Keratinocyte (primary cell): ENCODE results near the gene SLC38A8. TPM values are rescaled to one million over a fixed set of nuclear protein-coding genes. Genes with fewer than 3 reads are reported as not detected.

Experiments
- DNase-seq: peaks from one replicate; pipeline ENCODE4 v3.0.0-alpha.2; 2011; ENCODE audit warnings: low read depth, missing footprints, low spot score
- FAIRE-seq: peaks from 2 replicates; lab custom pipeline; 2011; peaks lifted over from hg19 to GRCh38; lab: Jason Lieb, UNC
- H2AFZ ChIP-seq: 2 replicates; pipeline ENCODE4 v1.6.0; 2012; ENCODE audit warnings: low read length, control low read depth, inconsistent platforms; ENCODE audit not compliant: control insufficient read depth
- H3K27ac ChIP-seq: 2 replicates; pipeline ENCODE4 v1.5.1; 2011; ENCODE audit warnings: low read length; ENCODE audit not compliant: control insufficient read depth, insufficient read depth
- H3K27me3 ChIP-seq: 3 replicates; pipeline ENCODE4 v1.6.0; 2011; ENCODE audit warnings: low read length; ENCODE audit not compliant: control insufficient read depth, insufficient read depth; ENCODE audit errors: extremely low read depth
- H3K36me3 ChIP-seq, 2 experiments: 2 replicates in 1 of 2; 3 replicates in 1 of 2; pipeline ENCODE4 v1.5.1; 2011; ENCODE audit warnings: low read length in 2 of 2, mild to moderate bottlenecking in 1 of 2; ENCODE audit not compliant: control insufficient read depth in 2 of 2, insufficient read depth in 2 of 2; ENCODE audit errors: extremely low read depth in 1 of 2
- H3K4me1 ChIP-seq: 3 replicates; pipeline ENCODE4 v1.5.1; 2011; ENCODE audit warnings: low read length; ENCODE audit not compliant: control insufficient read depth, insufficient read depth; ENCODE audit errors: extremely low read depth
- H3K4me2 ChIP-seq: 3 replicates; pipeline ENCODE4 v1.6.0; 2011; ENCODE audit warnings: low read depth, low read length; ENCODE audit not compliant: control insufficient read depth, insufficient read depth; ENCODE audit errors: extremely low read depth
- H3K4me3 ChIP-seq, 3 experiments: fragments of 200-600 bp in 1 of 3; sonication (generic) in 1 of 3; 2 replicates in 2 of 3; 3 replicates in 1 of 3; pipeline ENCODE4 v1.5.1; 2011 to 2016; ENCODE audit warnings: low read length in 3 of 3, mild to moderate bottlenecking in 3 of 3, control low read depth in 2 of 3, inconsistent platforms in 1 of 3, low read depth in 1 of 3, mixed read lengths in 1 of 3, mixed run types in 1 of 3, moderate library complexity in 1 of 3; ENCODE audit not compliant: control insufficient read depth in 2 of 3, insufficient read depth in 2 of 3; ENCODE audit errors: extremely low read depth in 1 of 3
- H3K79me2 ChIP-seq: 2 replicates; pipeline ENCODE4 v1.6.0; 2012; ENCODE audit warnings: low read length; ENCODE audit not compliant: control insufficient read depth, insufficient read depth
- H3K9ac ChIP-seq: 3 replicates; pipeline ENCODE4 v1.6.0; 2011; ENCODE audit warnings: low read length; ENCODE audit not compliant: control insufficient read depth, insufficient read depth; ENCODE audit errors: extremely low read depth
- H3K9me1 ChIP-seq: 3 replicates; pipeline ENCODE4 v1.6.0; 2011; ENCODE audit warnings: low read length; ENCODE audit not compliant: control insufficient read depth, insufficient read depth; ENCODE audit errors: extremely low read depth
- H3K9me3 ChIP-seq: 2 replicates; pipeline ENCODE4 v1.5.1; 2012; ENCODE audit warnings: low read depth, low read length; ENCODE audit not compliant: control insufficient read depth
- H4K20me1 ChIP-seq: 3 replicates; pipeline ENCODE4 v1.6.0; 2011; ENCODE audit warnings: low read length; ENCODE audit not compliant: control insufficient read depth, insufficient read depth; ENCODE audit errors: extremely low read depth
- EZH2 ChIP-seq: IDR thresholded peaks from one replicate; pipeline ENCODE4 v1.6.1; 2012; ENCODE audit warnings: inconsistent platforms, mild to moderate bottlenecking, low read length, moderate library complexity
- dilution Hi-C: fragments of 300-500 bp; cut with MboI; formaldehyde crosslinking; loops from one replicate; pipeline ENCODE4 v1.7.0; 2020; ENCODE audit warnings: low sequenced_read_pairs; ENCODE audit not compliant: extremely low pct_ligation_motif_present
- polyA plus RNA-seq, 5 experiments: library from polyadenylated mRNA; depleted of rRNA in 3 of 5; stranded (reverse) in 3 of 5; stranded (forward) in 1 of 5; unstranded in 1 of 5; fragments of >200 nt; gene quantifications; 1 replicate in 1 of 5; 2 replicates in 3 of 5; 3 replicates in 1 of 5; pipeline versions ENCODE4 v1.2.1 to v1.2.3, GENCODE V29; 2011 to 2012; ENCODE audit warnings: missing spikeins in 2 of 5, low read depth in 1 of 5, low replicate concordance in 1 of 5
- TF ChIP-seq, protein P1 (sequence below), 3 experiments: IDR thresholded peaks in 1 of 3; conservative IDR thresholded peaks in 1 of 3; optimal IDR thresholded peaks in 1 of 3; 2 replicates in 2 of 3; 3 replicates in 1 of 3; pipeline versions ENCODE3 to v1.5.1; 2011; ENCODE audit warnings: low read length in 3 of 3, mild to moderate bottlenecking in 3 of 3, moderate library complexity in 2 of 3, control low read depth in 1 of 3, inconsistent platforms in 1 of 3; ENCODE audit not compliant: insufficient read depth in 2 of 3; ENCODE audit errors: extremely low read depth in 1 of 3

Gene SLC38A8
- polyA plus RNA-seq, 1 donor (not counting 4 experiments of a cell fraction or from before 2014, with no cell fraction given), result not detected

DNA sequence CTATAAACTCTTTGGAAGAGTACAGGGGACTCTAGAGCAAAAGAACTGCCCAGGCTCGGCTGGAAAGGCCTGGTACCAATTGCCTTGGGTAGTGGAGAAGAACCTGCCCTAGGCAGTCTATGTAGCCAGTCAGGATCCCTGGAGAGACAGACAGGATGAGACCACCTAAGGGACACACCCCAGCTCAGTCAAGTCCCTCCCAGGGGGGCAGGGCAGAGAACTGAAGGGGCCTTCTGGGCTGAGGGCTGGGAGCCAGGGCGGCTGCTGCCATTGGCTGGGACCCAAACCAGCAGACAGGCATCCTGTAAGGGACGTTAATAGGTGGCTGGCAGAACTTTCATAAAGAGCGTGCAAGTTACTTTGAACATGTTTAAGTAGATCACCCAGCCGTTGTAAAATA lies 12.8 kb upstream of the SLC38A8 start:
- FAIRE-seq (no peak), DNase-seq (no peak)
- no peak overlapping the region for H3K27ac ChIP-seq
- H3K9me3 ChIP-seq, result no peaks in the 10 kb centered on the region
- no peak overlapping the region for H3K4me3 ChIP-seq
- H3K27me3 ChIP-seq, result no peaks in the 10 kb centered on the region
- H3K79me2 ChIP-seq, result no peaks in the 10 kb centered on the region
- H3K36me3 ChIP-seq, result peaks cover 38 to 54% of the 10 kb centered on the region in 2 experiments
- no peak overlapping the region for H3K9ac ChIP-seq
- H3K4me1 ChIP-seq, result no peaks in the 10 kb centered on the region
- dilution Hi-C loops, result no loop called here
- TF ChIP-seq EZH2, result no peak
- TF ChIP-seq, protein P1, sequence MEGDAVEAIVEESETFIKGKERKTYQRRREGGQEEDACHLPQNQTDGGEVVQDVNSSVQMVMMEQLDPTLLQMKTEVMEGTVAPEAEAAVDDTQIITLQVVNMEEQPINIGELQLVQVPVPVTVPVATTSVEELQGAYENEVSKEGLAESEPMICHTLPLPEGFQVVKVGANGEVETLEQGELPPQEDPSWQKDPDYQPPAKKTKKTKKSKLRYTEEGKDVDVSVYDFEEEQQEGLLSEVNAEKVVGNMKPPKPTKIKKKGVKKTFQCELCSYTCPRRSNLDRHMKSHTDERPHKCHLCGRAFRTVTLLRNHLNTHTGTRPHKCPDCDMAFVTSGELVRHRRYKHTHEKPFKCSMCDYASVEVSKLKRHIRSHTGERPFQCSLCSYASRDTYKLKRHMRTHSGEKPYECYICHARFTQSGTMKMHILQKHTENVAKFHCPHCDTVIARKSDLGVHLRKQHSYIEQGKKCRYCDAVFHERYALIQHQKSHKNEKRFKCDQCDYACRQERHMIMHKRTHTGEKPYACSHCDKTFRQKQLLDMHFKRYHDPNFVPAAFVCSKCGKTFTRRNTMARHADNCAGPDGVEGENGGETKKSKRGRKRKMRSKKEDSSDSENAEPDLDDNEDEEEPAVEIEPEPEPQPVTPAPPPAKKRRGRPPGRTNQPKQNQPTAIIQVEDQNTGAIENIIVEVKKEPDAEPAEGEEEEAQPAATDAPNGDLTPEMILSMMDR (optimal IDR thresholded peaks at IDR 0.05 in 1 of 3, IDR thresholded peaks at IDR 0.05 in 1 of 3, conservative IDR thresholded peaks at IDR 0.05 in 1 of 3; ENCODE audit: extremely low read depth in 1 of 3, insufficient read depth in 2 of 3, low read length in 3 of 3), result no peak
- H4K20me1 ChIP-seq, result no peaks in the 10 kb centered on the region
- H2AFZ ChIP-seq, result no peak overlapping the region
- no peaks in the 10 kb centered on the region for H3K9me1 ChIP-seq
- no peak overlapping the region for H3K4me2 ChIP-seq

DNA sequence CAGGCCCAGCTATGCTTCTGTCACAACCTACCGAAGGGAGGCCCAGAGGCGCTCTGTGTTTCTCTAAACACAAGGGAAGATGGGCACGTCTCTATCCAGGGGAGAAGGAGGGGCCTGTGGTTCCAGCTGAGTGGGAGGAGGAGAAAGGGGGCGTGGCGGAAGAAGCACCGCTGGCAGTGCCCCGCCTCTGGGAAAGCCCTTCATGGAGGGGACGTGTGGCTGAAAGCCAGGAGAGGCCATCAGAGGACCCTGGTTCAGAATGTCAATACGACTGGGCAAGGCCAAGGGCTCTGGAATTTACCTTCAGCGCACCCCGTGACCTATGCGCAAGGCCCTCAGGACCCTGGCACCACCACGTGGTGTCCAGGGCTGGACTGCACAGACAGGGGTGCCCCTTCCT lies 12.3 kb upstream of the SLC38A8 start:
- H3K4me3 ChIP-seq, result no peak overlapping the region
- H3K4me1 ChIP-seq, result no peaks in the 10 kb centered on the region
- dilution Hi-C loops, result no loop called here
- no peaks in the 10 kb centered on the region for H3K79me2 ChIP-seq
- H3K9me1 ChIP-seq, result no peaks in the 10 kb centered on the region
- no peaks in the 10 kb centered on the region for H4K20me1 ChIP-seq
- peaks cover 36 to 50% of the 10 kb centered on the region in 2 experiments for H3K36me3 ChIP-seq
- H2AFZ ChIP-seq, result no peak overlapping the region
- H3K9ac ChIP-seq, result no peak overlapping the region
- H3K27ac ChIP-seq, result no peak overlapping the region
- H3K4me2 ChIP-seq, result no peak overlapping the region
- H3K27me3 ChIP-seq, result no peaks in the 10 kb centered on the region
- FAIRE-seq (no peak), DNase-seq (no peak)
- no peaks in the 10 kb centered on the region for H3K9me3 ChIP-seq
- TF ChIP-seq, protein P1 (optimal IDR thresholded peaks at IDR 0.05 in 1 of 3, IDR thresholded peaks at IDR 0.05 in 1 of 3, conservative IDR thresholded peaks at IDR 0.05 in 1 of 3; ENCODE audit: extremely low read depth in 1 of 3, insufficient read depth in 2 of 3, low read length in 3 of 3), result no peak
- no peak for TF ChIP-seq EZH2
